WERI-Rb-1 (cell line): Measurements from ENCODE around the gene LRRC61.
"Not testable (repeated sequence)": the region's sequence is repeated elsewhere in the genome, so short reads cannot be mapped to it uniquely, and the experiment has no call there.

ENCODE experiments used
- DNase-seq: peaks from one replicate; pipeline ENCODE4 v3.0.0-alpha.2; 2020
- H3K27ac ChIP-seq: fragments of 250-450 bp; sonication (Bioruptor Pico); 2 replicates; pipeline ENCODE4 v1.5.1; 2020; ENCODE audit warnings: mild to moderate bottlenecking, moderate library complexity
- H3K27me3 ChIP-seq: fragments of 250-450 bp; sonication (Bioruptor Pico); 2 replicates; pipeline ENCODE4 v1.5.1; 2021; ENCODE audit warnings: mild to moderate bottlenecking, low read depth, moderate library complexity; ENCODE audit not compliant: insufficient read depth, severe bottlenecking
- H3K36me3 ChIP-seq: fragments of 250-450 bp; sonication (Bioruptor Pico); 2 replicates; pipeline ENCODE4 v1.5.1; 2020; ENCODE audit warnings: mild to moderate bottlenecking, moderate library complexity
- H3K4me3 ChIP-seq: 2 replicates; pipeline ENCODE4 v1.5.1; 2011; ENCODE audit warnings: low read depth, mild to moderate bottlenecking, control low read depth, low read length
- H3K9me3 ChIP-seq: fragments of 250-450 bp; sonication (Bioruptor Pico); 2 replicates; pipeline ENCODE4 v1.5.1; 2021; ENCODE audit warnings: mild to moderate bottlenecking, moderate library complexity; ENCODE audit not compliant: severe bottlenecking
- TF ChIP-seq, protein P1 (sequence below): IDR thresholded peaks from 2 replicates; pipeline ENCODE4 v1.5.1; 2011; ENCODE audit warnings: low read depth, mild to moderate bottlenecking, control low read depth, inconsistent platforms, low read length

The LRRC61 gene

DNA sequence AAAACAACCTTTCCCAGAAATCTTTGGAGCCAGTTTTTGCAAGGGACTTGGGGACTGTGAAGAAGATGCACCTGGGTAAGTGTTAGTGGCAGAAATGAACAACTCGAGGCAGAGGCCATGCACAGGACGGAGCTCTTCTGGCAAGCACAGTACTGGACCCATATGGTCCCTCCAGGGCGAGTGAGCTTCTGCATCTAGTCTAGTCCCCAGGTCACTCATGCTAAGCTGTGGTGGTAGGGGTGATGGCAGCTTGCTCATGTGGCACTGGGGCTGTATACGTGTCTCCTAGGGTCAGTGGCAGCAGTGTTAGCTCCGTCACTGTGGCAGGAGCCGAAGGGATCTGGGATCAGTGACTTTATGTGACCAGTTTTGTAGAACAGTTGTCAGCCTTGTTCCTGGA is 9.3 kb upstream of the LRRC61 start:
- no peak overlapping the region for H3K27ac ChIP-seq
- H3K9me3 ChIP-seq = no peaks in the 10 kb centered on the region
- H3K27me3 ChIP-seq = no peaks in the 10 kb centered on the region
- H3K4me3 ChIP-seq = no peak overlapping the region
- H3K36me3 ChIP-seq = no peaks in the 10 kb centered on the region
- DNase-seq = no peak
- TF ChIP-seq, protein P1, sequence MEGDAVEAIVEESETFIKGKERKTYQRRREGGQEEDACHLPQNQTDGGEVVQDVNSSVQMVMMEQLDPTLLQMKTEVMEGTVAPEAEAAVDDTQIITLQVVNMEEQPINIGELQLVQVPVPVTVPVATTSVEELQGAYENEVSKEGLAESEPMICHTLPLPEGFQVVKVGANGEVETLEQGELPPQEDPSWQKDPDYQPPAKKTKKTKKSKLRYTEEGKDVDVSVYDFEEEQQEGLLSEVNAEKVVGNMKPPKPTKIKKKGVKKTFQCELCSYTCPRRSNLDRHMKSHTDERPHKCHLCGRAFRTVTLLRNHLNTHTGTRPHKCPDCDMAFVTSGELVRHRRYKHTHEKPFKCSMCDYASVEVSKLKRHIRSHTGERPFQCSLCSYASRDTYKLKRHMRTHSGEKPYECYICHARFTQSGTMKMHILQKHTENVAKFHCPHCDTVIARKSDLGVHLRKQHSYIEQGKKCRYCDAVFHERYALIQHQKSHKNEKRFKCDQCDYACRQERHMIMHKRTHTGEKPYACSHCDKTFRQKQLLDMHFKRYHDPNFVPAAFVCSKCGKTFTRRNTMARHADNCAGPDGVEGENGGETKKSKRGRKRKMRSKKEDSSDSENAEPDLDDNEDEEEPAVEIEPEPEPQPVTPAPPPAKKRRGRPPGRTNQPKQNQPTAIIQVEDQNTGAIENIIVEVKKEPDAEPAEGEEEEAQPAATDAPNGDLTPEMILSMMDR = no peak

DNA sequence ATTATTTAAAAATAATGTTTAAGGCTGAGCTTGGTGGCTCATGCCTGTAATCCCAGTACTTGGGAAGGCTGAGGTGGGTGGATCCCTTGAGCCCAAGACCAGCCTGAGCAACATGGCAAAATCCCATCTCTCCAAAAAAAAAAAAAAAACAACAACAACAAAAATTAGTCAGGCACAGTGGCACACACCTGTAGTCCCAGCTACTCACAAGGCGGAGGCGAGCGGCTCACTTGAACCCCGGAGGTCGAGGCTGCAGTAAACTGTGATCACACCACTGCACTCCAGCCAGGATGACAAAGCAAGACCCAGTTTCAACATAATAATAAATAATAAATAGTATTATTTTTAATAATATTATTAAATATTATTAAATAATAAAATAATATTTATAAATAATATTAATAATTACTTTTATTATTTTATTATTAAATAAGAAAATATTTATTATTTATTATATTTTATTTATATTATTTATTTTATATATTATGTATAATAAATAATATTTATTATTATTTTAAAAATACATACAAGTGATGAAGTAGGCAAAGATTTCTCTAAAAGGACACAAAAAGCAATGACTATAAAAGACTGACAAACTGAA is 8.4 kb upstream of the LRRC61 start:
- Histone ChIP-seq H3K36me3 (no peaks in the 10 kb centered on the region), H3K27me3 (no peaks in the 10 kb centered on the region), H3K27ac (no peak overlapping the region), H3K4me3 (no peak overlapping the region), H3K9me3 (no peaks in the 10 kb centered on the region)
- TF ChIP-seq, protein P1 = no peak
- no peak for DNase-seq

DNA sequence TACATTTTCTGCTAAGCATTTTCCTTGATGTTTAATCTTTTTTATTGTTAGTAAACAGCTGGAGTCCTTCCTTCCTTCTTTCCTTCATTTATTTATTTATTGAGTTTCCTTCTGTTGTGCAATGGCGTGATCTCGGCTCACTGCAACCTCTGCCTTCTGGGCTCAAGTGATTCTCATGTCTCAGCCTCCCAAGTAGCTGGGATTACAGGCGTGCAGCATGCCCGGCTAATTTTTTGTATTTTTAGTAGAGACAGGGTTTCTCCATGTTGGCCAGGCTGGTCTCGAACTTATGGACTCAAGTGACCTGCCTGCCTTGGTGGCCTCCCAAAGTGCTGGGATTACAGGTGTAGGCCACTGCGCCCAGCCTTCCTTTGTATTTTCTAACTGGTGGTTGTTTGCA is 6.2 kb upstream of the LRRC61 start:
- not testable (repeated sequence) for H3K4me3 ChIP-seq, DNase-seq, H3K27me3 ChIP-seq, H3K9me3 ChIP-seq, H3K27ac ChIP-seq, H3K36me3 ChIP-seq

DNA sequence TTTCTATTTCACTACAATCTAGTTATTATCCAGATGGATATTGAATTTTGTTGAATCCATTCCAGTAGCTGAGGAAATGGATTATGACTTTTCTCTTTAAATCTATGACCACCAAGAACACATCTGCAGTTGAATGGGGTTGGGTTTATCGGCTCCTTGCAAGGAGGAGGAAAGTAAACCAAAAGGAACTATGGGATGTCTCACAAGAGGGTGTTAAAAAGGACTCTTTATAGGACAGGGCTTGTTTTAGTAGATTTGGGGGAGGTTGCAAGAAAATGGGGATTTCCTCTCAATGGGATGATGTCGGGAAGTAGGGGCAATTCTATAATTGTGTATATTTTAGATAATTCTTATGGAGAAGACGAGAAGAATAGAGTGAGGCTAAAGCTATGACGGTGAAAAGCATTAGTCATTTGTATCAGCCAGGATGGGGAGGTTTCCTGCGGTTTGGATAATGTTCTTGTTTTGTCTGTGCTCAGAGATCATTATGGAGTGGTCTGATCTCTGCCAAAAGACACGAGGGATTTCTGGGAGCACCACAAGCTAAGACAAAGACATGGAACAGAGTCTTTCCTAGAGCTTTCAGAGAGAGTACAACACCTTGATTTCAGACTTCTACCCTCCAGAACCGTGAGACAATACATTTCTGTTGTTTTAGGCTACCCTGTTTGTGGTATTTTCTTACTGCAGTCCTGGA is 5.3 kb upstream of the LRRC61 start:
- Histone ChIP-seq H3K9me3 (no peaks in the 10 kb centered on the region), H3K27me3 (no peaks in the 10 kb centered on the region), H3K27ac (no peak overlapping the region), H3K4me3 (no peak overlapping the region), H3K36me3 (no peaks in the 10 kb centered on the region)
- TF ChIP-seq, protein P1 = no peak
- DNase-seq = no peak

DNA sequence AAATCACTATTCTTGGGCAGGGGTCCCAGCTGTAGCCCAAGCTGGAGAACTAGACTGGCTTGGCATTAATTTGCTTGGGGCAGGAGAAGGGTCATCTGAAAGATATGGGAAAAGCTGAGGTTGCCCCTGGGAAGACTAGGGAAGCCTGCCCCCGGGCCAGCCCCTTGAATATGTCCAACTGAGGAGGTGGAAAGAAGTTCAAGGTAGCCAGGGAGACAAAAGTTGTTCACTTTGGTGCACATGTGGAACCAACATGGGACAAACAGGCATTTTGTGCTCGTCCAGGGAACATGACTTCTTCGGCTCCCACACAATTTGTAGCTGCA is 1.4 kb upstream of the LRRC61 start:
- peak overlapping the region; percentile 88 for H3K27ac ChIP-seq
- H3K9me3 ChIP-seq = no peaks in the 10 kb centered on the region
- H3K4me3 ChIP-seq = no peak overlapping the region
- no peak for DNase-seq
- H3K27me3 ChIP-seq = no peaks in the 10 kb centered on the region
- TF ChIP-seq, protein P1 = no peak
- H3K36me3 ChIP-seq = peaks cover 23% of the 10 kb centered on the region

DNA sequence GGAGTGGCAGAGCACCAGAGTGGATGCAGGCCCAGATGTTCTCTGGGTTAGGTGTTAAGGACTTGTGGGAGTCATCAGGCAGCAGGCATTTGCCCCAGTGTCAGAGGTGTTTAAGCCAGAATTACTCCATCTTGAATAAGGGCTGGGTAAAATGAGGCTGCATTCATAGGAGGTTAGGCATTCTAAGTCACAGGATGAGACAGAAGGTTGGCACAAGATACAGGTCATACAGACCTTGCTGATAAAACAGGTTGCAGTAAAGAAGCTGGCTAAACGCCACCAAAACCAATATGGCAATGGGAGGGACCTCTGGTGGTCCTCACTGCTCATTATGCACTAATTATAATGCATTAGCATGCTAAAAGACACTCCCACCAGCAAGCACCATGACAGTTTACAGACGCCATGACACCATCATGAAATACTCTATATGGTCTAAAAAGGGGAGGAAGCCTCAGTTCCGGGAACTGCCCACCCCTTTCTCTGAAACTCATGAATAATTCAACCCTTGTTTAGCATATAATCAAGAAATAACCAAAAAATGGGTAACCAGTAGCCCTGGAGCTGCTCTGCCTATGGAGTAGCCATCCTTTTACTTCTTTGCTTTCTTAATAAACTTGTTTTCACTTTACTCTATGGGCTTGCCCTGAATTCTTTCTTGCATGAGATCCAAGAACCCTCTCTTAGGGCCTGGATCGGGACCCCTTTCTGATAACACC is 882 bp upstream of the LRRC61 start:
- Histone ChIP-seq H3K4me3 (peak overlapping the region; percentile 87), H3K27me3 (no peaks in the 10 kb centered on the region), H3K27ac (peak overlapping the region; percentile 88), H3K9me3 (no peaks in the 10 kb centered on the region), H3K36me3 (peaks cover 29% of the 10 kb centered on the region)
- TF ChIP-seq, protein P1 = no peak
- no peak for DNase-seq
